ENCODE results near the gene YKT6.

The YKT6 gene

DNA sequence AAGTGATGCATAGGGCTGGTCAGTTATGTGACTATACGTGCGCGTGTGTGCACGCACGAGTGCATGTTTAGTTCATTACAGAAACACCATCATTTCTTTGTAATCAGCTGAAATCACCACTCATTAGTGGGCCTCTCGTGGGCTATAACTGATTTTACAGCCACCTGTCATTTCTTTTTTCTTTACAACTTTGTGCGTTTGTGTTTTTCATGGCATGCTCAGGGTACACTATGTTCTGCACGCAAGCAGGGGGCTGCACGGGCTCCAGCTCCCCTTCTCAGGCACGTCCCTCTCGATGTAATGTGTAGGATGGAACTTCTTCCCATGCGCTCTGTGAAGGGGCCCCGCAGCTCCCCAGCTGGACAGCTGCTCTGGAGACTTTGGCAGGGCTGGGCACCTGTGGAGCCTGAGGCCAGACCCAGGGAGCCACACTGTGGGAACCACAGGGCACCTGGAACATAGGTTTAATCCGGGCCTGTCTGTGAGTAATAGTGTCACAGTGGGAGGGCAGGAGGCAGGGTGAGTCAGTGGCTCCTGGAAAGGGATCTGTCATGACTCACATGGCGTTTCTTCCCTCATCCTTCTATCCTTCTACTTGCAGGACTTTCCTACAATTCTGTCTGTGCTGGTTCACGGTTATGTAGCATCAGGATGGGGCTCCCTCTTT is 16.4 kb upstream of the YKT6 start:
- TF ChIP-seq ZBTB7A (IDR thresholded peaks at IDR 0.05; ENCODE audit: low read depth) (0 out of 2 replicates have a peak, but pooled peaks have one; percentile 66), TCF12 (IDR thresholded peaks at IDR 0.05; ENCODE audit: low read depth) (peak; percentile 99), YY1 (IDR thresholded peaks at IDR 0.05; ENCODE audit: low read depth) (no peak), TEAD4 (IDR thresholded peaks at IDR 0.05) (peak; percentile 70), NFIC (IDR thresholded peaks at IDR 0.05) (peak; percentile 87), TAF1 (IDR thresholded peaks at IDR 0.05; ENCODE audit: low read depth) (no peak), RAD21 (IDR thresholded peaks at IDR 0.05; ENCODE audit: low read depth) (peak; percentile 30; the same call in 1 of the 2 replicates), CEBPB (IDR thresholded peaks at IDR 0.05) (no peak; the same call in 1 of the 2 replicates), EP300 (IDR thresholded peaks at IDR 0.05; ENCODE audit: borderline replicate concordance) (peak; percentile 94), FOXM1 (IDR thresholded peaks at IDR 0.05; ENCODE audit: borderline replicate concordance, low read depth) (peak; percentile 72)
- TF ChIP-seq, protein P1, sequence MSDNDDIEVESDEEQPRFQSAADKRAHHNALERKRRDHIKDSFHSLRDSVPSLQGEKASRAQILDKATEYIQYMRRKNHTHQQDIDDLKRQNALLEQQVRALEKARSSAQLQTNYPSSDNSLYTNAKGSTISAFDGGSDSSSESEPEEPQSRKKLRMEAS (IDR thresholded peaks at IDR 0.05), result peak; percentile 75; the same call in 1 of the 2 replicates
- TF ChIP-seq, protein P2, sequence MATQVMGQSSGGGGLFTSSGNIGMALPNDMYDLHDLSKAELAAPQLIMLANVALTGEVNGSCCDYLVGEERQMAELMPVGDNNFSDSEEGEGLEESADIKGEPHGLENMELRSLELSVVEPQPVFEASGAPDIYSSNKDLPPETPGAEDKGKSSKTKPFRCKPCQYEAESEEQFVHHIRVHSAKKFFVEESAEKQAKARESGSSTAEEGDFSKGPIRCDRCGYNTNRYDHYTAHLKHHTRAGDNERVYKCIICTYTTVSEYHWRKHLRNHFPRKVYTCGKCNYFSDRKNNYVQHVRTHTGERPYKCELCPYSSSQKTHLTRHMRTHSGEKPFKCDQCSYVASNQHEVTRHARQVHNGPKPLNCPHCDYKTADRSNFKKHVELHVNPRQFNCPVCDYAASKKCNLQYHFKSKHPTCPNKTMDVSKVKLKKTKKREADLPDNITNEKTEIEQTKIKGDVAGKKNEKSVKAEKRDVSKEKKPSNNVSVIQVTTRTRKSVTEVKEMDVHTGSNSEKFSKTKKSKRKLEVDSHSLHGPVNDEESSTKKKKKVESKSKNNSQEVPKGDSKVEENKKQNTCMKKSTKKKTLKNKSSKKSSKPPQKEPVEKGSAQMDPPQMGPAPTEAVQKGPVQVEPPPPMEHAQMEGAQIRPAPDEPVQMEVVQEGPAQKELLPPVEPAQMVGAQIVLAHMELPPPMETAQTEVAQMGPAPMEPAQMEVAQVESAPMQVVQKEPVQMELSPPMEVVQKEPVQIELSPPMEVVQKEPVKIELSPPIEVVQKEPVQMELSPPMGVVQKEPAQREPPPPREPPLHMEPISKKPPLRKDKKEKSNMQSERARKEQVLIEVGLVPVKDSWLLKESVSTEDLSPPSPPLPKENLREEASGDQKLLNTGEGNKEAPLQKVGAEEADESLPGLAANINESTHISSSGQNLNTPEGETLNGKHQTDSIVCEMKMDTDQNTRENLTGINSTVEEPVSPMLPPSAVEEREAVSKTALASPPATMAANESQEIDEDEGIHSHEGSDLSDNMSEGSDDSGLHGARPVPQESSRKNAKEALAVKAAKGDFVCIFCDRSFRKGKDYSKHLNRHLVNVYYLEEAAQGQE (IDR thresholded peaks at IDR 0.05; ENCODE audit: low read depth), result peak; percentile 60
- TF ChIP-seq, protein P3, sequence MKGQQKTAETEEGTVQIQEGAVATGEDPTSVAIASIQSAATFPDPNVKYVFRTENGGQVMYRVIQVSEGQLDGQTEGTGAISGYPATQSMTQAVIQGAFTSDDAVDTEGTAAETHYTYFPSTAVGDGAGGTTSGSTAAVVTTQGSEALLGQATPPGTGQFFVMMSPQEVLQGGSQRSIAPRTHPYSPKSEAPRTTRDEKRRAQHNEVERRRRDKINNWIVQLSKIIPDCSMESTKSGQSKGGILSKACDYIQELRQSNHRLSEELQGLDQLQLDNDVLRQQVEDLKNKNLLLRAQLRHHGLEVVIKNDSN (IDR thresholded peaks at IDR 0.05), result peak; percentile 19; the same call in 1 of the 2 replicates

DNA sequence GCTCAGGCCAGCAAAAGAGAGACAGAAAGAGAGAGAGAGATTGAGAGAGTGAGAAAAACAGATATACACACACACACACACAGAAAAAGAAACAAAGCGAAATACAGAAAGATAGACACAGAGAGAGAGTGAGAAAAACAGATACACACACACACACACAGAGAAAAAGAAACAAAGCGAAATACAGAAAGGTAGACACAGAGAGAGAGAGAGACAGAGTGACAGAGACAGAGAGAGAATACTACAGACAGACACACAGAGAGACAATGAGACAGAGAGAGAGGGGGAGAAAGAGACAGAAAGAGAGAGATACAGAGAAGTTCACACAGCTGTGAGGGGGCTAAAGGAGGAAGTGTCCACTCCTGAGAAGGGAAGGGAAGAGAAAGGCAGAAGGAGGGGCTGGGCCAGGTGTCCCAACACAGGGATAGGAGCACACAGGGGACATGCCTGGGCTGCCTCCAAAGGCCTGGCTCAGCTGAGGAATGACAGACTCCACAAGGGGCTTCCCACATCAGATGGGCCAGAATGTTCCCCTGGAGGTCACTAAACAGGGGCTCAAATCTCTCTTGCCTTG is 15.8 kb upstream of the YKT6 start:
- TF ChIP-seq EP300 (IDR thresholded peaks at IDR 0.05; ENCODE audit: borderline replicate concordance), result no peak
- TF ChIP-seq EGR1 (IDR thresholded peaks at IDR 0.05), result no peak
- TF ChIP-seq, protein P2 (IDR thresholded peaks at IDR 0.05; ENCODE audit: low read depth), result no peak
- TF ChIP-seq TEAD4 (IDR thresholded peaks at IDR 0.05), result no peak
- no peak for TF ChIP-seq YY1 (IDR thresholded peaks at IDR 0.05; ENCODE audit: low read depth)
- TF ChIP-seq TCF12 (IDR thresholded peaks at IDR 0.05; ENCODE audit: low read depth), result no peak
- TF ChIP-seq CEBPB (IDR thresholded peaks at IDR 0.05), result no peak
- TF ChIP-seq NFIC (IDR thresholded peaks at IDR 0.05), result no peak
- TF ChIP-seq, protein P1 (IDR thresholded peaks at IDR 0.05), result no peak
- TF ChIP-seq CREB1 (IDR thresholded peaks at IDR 0.05; ENCODE audit: low read depth), result no peak
- TF ChIP-seq, protein P3 (IDR thresholded peaks at IDR 0.05), result no peak
- TF ChIP-seq TAF1 (IDR thresholded peaks at IDR 0.05; ENCODE audit: low read depth), result no peak
- no peak for TF ChIP-seq ZBTB7A (IDR thresholded peaks at IDR 0.05; ENCODE audit: low read depth)
- no peak for TF ChIP-seq RAD21 (IDR thresholded peaks at IDR 0.05; ENCODE audit: low read depth)
- TF ChIP-seq FOXM1 (IDR thresholded peaks at IDR 0.05; ENCODE audit: borderline replicate concordance, low read depth), result no peak

DNA sequence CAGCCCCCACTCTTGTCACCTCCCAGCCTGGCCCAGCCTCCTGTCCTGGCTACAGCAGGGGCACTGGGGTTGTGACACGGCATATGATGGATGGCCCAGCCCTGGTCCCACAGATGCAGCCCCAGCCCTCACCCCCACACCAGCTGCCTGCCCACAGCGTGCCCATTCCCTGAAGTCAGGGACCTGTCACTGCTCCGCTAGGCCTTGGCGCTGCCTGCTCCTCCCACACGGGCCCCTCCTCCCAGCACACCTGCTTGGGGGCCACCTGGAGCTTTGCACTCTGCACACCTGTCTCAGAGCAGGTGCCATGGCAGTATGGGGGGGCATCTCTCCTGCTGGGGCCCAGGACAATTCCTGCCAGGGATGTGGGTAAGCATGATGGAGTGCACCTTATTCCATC is 15.0 kb upstream of the YKT6 start:
- TF ChIP-seq TAF1 (IDR thresholded peaks at IDR 0.05; ENCODE audit: low read depth) (no peak; the same call in 1 of the 2 replicates), FOXM1 (IDR thresholded peaks at IDR 0.05; ENCODE audit: borderline replicate concordance, low read depth) (no peak), CEBPB (IDR thresholded peaks at IDR 0.05) (no peak), EGR1 (IDR thresholded peaks at IDR 0.05) (no peak), RAD21 (IDR thresholded peaks at IDR 0.05; ENCODE audit: low read depth) (no peak), NFIC (IDR thresholded peaks at IDR 0.05) (no peak), TEAD4 (IDR thresholded peaks at IDR 0.05) (0 out of 2 replicates have a peak, but pooled peaks have one; percentile 8), EP300 (IDR thresholded peaks at IDR 0.05; ENCODE audit: borderline replicate concordance) (peak; percentile 62; the same call in 1 of the 2 replicates), ZBTB7A (IDR thresholded peaks at IDR 0.05; ENCODE audit: low read depth) (no peak), YY1 (IDR thresholded peaks at IDR 0.05; ENCODE audit: low read depth) (no peak), CREB1 (IDR thresholded peaks at IDR 0.05; ENCODE audit: low read depth) (no peak), TCF12 (IDR thresholded peaks at IDR 0.05; ENCODE audit: low read depth) (peak; percentile 97)
- TF ChIP-seq, protein P3 (IDR thresholded peaks at IDR 0.05), result no peak
- TF ChIP-seq, protein P2 (IDR thresholded peaks at IDR 0.05; ENCODE audit: low read depth), result no peak
- TF ChIP-seq, protein P1 (IDR thresholded peaks at IDR 0.05), result 0 out of 2 replicates have a peak, but pooled peaks have one; percentile 15

Measured in Ishikawa (cell line).